HepG2 (cell line): ENCODE data around the gene OR1J2. TPM values are rescaled to one million over a fixed set of nuclear protein-coding genes. Genes with fewer than 3 reads are reported as not detected.
A peak's percentile ranks its signal among the peaks of the same experiment; 100 is the strongest.

Source experiments
- CBFB ChIP-seq: sonication (generic); formaldehyde crosslinking; IDR thresholded peaks from 2 replicates; pipeline ENCODE4 v1.4.0; 2020; ENCODE audit warnings: missing genetic modification reagents
- CTCF ChIP-seq: sonication (generic); formaldehyde crosslinking; IDR thresholded peaks from 2 replicates; pipeline ENCODE4 v1.5.0; 2020; ENCODE audit warnings: mild to moderate bottlenecking, missing genetic modification reagents, moderate library complexity
- GPN1 ChIP-seq: sonication (generic); formaldehyde crosslinking; IDR thresholded peaks from 2 replicates; pipeline ENCODE4 v1.5.1; 2020; ENCODE audit warnings: missing genetic modification reagents, borderline replicate concordance
- HNRNPL ChIP-seq: fragments of 200-400 bp; formaldehyde crosslinking; IDR thresholded peaks from 2 replicates; pipeline ENCODE4 v1.6.1; 2017; ENCODE audit warnings: mild to moderate bottlenecking, low read depth, low read length
- HOMEZ ChIP-seq: IDR thresholded peaks from 2 replicates; pipeline ENCODE4 v1.6.1; 2016; ENCODE audit warnings: low read depth
- MAFK ChIP-seq, 2 experiments: IDR thresholded peaks in 1 of 2; conservative IDR thresholded peaks in 1 of 2; 2 replicates each; pipeline ENCODE4 v1.6.1; 2011; ENCODE audit warnings: improper control_type of control experiment in 2 of 2, low read length in 2 of 2
- MATR3 ChIP-seq: sonication (generic); formaldehyde crosslinking; IDR thresholded peaks from 2 replicates; pipeline ENCODE4 v1.4.0; 2020; ENCODE audit warnings: missing genetic modification reagents
- MIER2 ChIP-seq: IDR thresholded peaks from 2 replicates; pipeline ENCODE4 v1.6.1; 2016; ENCODE audit warnings: missing biosample characterization, missing genetic modification reagents
- MLLT10 ChIP-seq: sonication (generic); formaldehyde crosslinking; IDR thresholded peaks from 2 replicates; pipeline ENCODE4 v1.4.0; 2020; ENCODE audit warnings: missing genetic modification reagents
- MYPOP ChIP-seq: sonication (generic); formaldehyde crosslinking; IDR thresholded peaks from 2 replicates; pipeline ENCODE4 v1.8.1; 2023; ENCODE audit warnings: mild to moderate bottlenecking, moderate library complexity, missing genetic modification reagents
- ZBTB21 ChIP-seq: sonication (generic); formaldehyde crosslinking; IDR thresholded peaks from 2 replicates; pipeline ENCODE4 v1.4.0; 2020; ENCODE audit warnings: missing genetic modification reagents
- ZBTB43 ChIP-seq: sonication (generic); formaldehyde crosslinking; conservative IDR thresholded peaks from 2 replicates; pipeline ENCODE4 v1.4.0; 2020; ENCODE audit warnings: missing genetic modification reagents
- ZFX ChIP-seq: sonication (generic); formaldehyde crosslinking; IDR thresholded peaks from 2 replicates; pipeline ENCODE4 v1.4.0; 2020; ENCODE audit warnings: mild to moderate bottlenecking, low read depth, missing genetic modification reagents, moderate library complexity
- ZFY ChIP-seq: sonication (generic); formaldehyde crosslinking; IDR thresholded peaks from 2 replicates; pipeline ENCODE4 v1.4.0; 2020; ENCODE audit warnings: missing genetic modification reagents
- ZNF607 ChIP-seq: sonication (generic); formaldehyde crosslinking; IDR thresholded peaks from 2 replicates; pipeline ENCODE4 v1.5.1; 2020; ENCODE audit warnings: missing genetic modification reagents, mild to moderate bottlenecking, borderline replicate concordance
- ZNF609 ChIP-seq: sonication (generic); formaldehyde crosslinking; IDR thresholded peaks from 2 replicates; pipeline ENCODE4 v1.4.0; 2020; ENCODE audit warnings: mild to moderate bottlenecking, missing genetic modification reagents, borderline replicate concordance
- ZNF670 ChIP-seq: sonication (generic); formaldehyde crosslinking; IDR thresholded peaks from 2 replicates; pipeline ENCODE4 v1.8.0; 2022; ENCODE audit warnings: mild to moderate bottlenecking, missing genetic modification reagents, borderline replicate concordance
- ZNF777 ChIP-seq: sonication (generic); formaldehyde crosslinking; IDR thresholded peaks from 2 replicates; pipeline ENCODE4 v1.4.0; 2020; ENCODE audit warnings: missing genetic modification reagents
- ZSCAN25 ChIP-seq: sonication (generic); formaldehyde crosslinking; IDR thresholded peaks from 2 replicates; pipeline ENCODE4 v1.8.0; 2022; ENCODE audit warnings: mild to moderate bottlenecking, missing genetic modification reagents
- polyA plus RNA-seq, 8 experiments: library from polyadenylated mRNA; depleted of rRNA in 3 of 8; stranded (reverse) in 7 of 8; unstranded in 1 of 8; fragments of >200 nt; fragmentation: Illumina TruSeq in 4 of 8; extraction: Trizol in 4 of 8; gene quantifications; 2 replicates each; pipeline versions ENCODE4 v1.2.1 to v1.2.3, GENCODE V29; 2011 to 2016; ENCODE audit warnings: low read depth in 4 of 8, missing spikeins in 1 of 8, mixed read lengths in 1 of 8; ENCODE audit not compliant: insufficient read depth in 1 of 8
- total RNA-seq, 5 experiments: library from RNA; depleted of rRNA; stranded (reverse); fragments of >200 nt; fragmentation: Illumina TruSeq; extraction: Trizol; gene quantifications; 2 replicates each; pipeline ENCODE4 v1.2.3, GENCODE V29; 2016; ENCODE audit warnings: low read depth in 1 of 5

The OR1J2 gene
- total and polyA plus RNA-seq, 2 of the 13 experiments (the other 11 are each of a cell fraction or from before 2014, with no cell fraction given), result not detected

GRCh38 chr9:122463828-122464632, 46.6 kb upstream of the OR1J2 start (continued):
- TF ChIP-seq ZNF609 (no peak), ZNF670 (CRISPR knock-in tag) (no peak), HOMEZ (CRISPR knock-in tag) (peak; percentile 85), MIER2 (CRISPR knock-in tag) (peak; percentile 71; the same call in 1 of the 2 replicates), ZFX (CRISPR knock-in tag) (no peak), ZNF777 (no peak), MATR3 (CRISPR knock-in tag) (no peak), ZFY (CRISPR knock-in tag) (peak; percentile 16), MAFK (conservative IDR thresholded peaks at IDR 0.05 in 1 of 2, IDR thresholded peaks at IDR 0.05 in 1 of 2; ENCODE audit: low read length in 2 of 2) (peak in 1 of 2 experiments; percentile 2; a peak in 1 of 4 replicates), ZBTB21 (CRISPR knock-in tag) (no peak), ZBTB43 (no peak), ZNF607 (no peak), GPN1 (no peak), HNRNPL (no peak), MYPOP (0 out of 2 replicates have a peak, but pooled peaks have one; percentile 27), CTCF (peak; percentile 73), ZSCAN25 (CRISPR knock-in tag) (no peak), CBFB (CRISPR knock-in tag) (no peak), MLLT10 (CRISPR knock-in tag) (no peak)
